AG04450 (cell line): ENCODE data around the gene PTCHD1. TPM values are rescaled to one million over a fixed set of nuclear protein-coding genes. Genes with fewer than 3 reads are reported as not detected.

Source experiments
- CTCF ChIA-PET: fragments of 300-600, 350-600 bp; formaldehyde crosslinking; extraction: SDS; loops from one replicate; lab custom pipeline; 2022; ENCODE audit warnings: antibody characterized with exemption, inconsistent platforms; lab: Charles Lee
- POLR2A ChIA-PET: fragments of 350-600 bp; formaldehyde crosslinking; extraction: SDS; loops from one replicate; lab custom pipeline; 2021; ENCODE audit warnings: antibody characterized with exemption, inconsistent platforms; lab: Yijun Ruan, JAX
- DNase-seq: peaks from one replicate; pipeline ENCODE4 v3.0.0-alpha.2; 2011; ENCODE audit warnings: low read depth, low spot score
- H3K27ac ChIP-seq: one replicate; pipeline ENCODE4 v1.5.1; 2012; ENCODE audit warnings: low read depth, low read length, control low read depth
- H3K27me3 ChIP-seq: one replicate; pipeline ENCODE4 v1.6.0; 2012; ENCODE audit warnings: low read length; ENCODE audit not compliant: control insufficient read depth, insufficient read depth
- H3K4me3 ChIP-seq: 2 replicates; pipeline ENCODE4 v1.5.1; 2011; ENCODE audit warnings: mild to moderate bottlenecking, low read depth, low read length, control low read depth
- H3K9me3 ChIP-seq: 2 replicates; pipeline ENCODE4 v1.5.1; 2012; ENCODE audit warnings: low read length; ENCODE audit not compliant: control insufficient read depth, insufficient read depth
- CTCF ChIP-seq: IDR thresholded peaks from 2 replicates; pipeline ENCODE4 v1.5.1; 2011; ENCODE audit warnings: low read depth, low read length, control low read depth, inconsistent platforms
- polyA plus RNA-seq: library from polyadenylated mRNA; depleted of rRNA; stranded (reverse); fragments of >200 nt; gene quantifications from 2 replicates; pipeline ENCODE4 v1.2.3, GENCODE V29; 2011

Gene PTCHD1
- polyA plus RNA-seq, 1 experiment: not detected

DNA sequence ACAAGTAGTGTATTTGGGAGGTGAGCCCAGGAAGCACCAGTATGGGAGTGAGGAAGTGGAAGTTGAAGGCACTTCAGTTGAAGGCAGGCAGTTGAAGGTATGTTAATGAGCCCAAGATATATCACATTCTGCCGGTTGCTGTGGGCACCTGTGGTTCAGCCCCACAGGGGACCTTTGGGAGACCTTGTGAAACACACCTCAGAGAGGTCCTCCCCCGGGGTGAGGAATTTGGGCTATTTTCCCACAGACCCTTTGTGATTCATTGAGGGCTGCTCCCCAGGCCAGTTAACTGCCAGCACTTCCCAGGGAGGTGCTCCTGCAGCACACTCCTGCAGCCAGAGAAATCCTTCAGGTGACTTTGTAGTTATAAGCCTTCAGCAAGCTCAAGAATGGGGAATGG is 45.9 kb downstream of the PTCHD1 start:
- Histone ChIP-seq H3K9me3 (no peaks in the 10 kb centered on the region), H3K27me3 (no peaks in the 10 kb centered on the region), H3K4me3 (no peak overlapping the region), H3K27ac (no peak overlapping the region)
- ChIA-PET POLR2A (no interaction called here), CTCF (no interaction called here)
- DNase-seq: no peak
- TF ChIP-seq CTCF: no peak

GRCh38 chrX:23381099-23382087 is 46.7 kb downstream of the PTCHD1 start:
- POLR2A ChIA-PET: no interaction called here
- H3K9me3 ChIP-seq: no peaks in the 10 kb centered on the region
- no peak overlapping the region for H3K27ac ChIP-seq
- CTCF ChIA-PET: no interaction called here
- no peaks in the 10 kb centered on the region for H3K27me3 ChIP-seq
- no peak overlapping the region for H3K4me3 ChIP-seq
- DNase-seq: no peak
- TF ChIP-seq CTCF: no peak

DNA sequence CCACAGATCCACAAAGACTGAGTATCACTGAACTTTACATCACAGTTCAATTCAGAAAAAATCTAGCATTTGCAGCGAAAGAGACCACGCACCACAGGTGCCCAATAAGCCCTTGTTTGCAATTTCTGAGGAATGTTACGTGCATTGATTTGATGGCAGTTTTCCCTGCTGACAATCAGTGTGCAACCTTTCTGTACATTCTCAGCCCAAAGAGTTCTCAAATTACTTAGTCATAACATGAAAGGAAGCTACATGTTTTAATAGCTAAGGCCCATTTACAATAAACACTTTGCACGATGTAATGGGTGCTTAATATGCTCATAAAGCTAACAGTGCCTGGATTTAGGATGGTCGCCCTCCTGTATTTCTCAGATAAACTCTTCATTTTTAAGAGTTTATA is 47.9 kb downstream of the PTCHD1 start:
- no peak overlapping the region for H3K4me3 ChIP-seq
- POLR2A ChIA-PET: no interaction called here
- H3K27ac ChIP-seq: no peak overlapping the region
- CTCF ChIA-PET: no interaction called here
- no peaks in the 10 kb centered on the region for H3K9me3 ChIP-seq
- H3K27me3 ChIP-seq: no peaks in the 10 kb centered on the region
- no peak for DNase-seq
- no peak for TF ChIP-seq CTCF

DNA sequence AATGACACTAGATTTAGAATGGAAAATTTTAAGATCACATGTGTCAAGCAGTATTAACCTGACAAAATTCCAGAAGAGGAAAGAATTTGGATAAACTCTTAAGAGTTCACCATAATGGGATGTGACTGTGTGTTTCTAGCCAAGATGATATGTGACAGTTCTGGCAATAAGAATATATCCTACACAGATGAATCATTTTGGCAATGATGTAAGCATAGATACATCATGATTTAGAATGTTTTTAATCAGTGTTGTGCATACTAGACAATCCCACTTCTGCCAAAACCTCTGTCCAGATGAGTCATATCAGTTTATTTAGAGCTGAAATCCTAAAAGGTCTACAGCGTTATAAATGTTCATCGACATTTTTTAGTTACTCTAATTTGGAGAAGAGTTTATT is 48.8 kb downstream of the PTCHD1 start:
- no peak for DNase-seq
- Histone ChIP-seq H3K4me3 (no peak overlapping the region), H3K27me3 (no peaks in the 10 kb centered on the region), H3K9me3 (no peaks in the 10 kb centered on the region), H3K27ac (no peak overlapping the region)
- no peak for TF ChIP-seq CTCF
- ChIA-PET POLR2A (no interaction called here), CTCF (no interaction called here)

DNA sequence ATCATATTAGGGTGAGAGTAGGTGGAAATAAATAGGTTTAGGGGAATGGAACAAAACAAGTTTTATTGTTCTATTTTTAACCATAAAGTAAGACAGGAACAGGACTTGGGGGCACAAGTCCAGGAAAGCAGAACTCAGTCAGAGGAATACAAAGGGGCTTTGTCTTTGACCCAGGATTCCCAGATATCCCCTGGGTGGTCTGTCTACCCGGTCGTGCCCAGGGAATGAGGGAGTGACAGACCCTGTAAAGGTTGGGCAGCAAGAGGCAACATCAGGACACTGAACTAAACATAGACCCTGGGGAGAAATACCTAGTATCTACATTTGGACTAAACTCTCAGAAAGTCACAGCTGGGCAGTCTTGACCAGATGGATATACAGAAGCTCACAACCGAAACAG is 50.6 kb downstream of the PTCHD1 start:
- H3K27ac ChIP-seq: no peak overlapping the region
- no peak for TF ChIP-seq CTCF
- POLR2A ChIA-PET: no interaction called here

More for the DNA sequence above, 50.6 kb downstream of the PTCHD1 start:
- no peak for DNase-seq
- H3K27me3 ChIP-seq: no peaks in the 10 kb centered on the region
- H3K4me3 ChIP-seq: no peak overlapping the region
- H3K9me3 ChIP-seq: no peaks in the 10 kb centered on the region
- CTCF ChIA-PET: no interaction called here
